ENCODE measurements around the gene GVQW3. TPM values are rescaled to one million over a fixed set of nuclear protein-coding genes. Genes with fewer than 3 reads are reported as not detected.

Gene GVQW3
- polyA plus RNA-seq, 3 donors = 0.15 to 1.1 TPM; not detected in 1

DNA sequence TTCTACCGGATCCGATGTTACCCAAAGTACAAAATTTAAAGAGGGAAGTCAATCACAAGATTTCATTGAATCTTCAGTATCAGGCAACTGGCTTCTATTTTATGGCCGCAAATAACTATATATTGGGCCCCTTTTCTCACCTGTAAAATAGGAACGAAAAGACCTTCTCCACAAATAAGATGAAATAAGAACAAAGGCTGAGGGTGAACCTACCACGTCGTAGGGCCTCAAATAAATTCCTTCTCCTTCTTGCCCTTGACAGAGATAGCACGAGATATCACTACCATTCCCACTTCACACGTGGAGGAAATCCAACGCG lies 62.9 kb downstream of the GVQW3 start:
- Mint-ChIP-seq H3K4me3 (peak overlapping the region; percentile 96 to 97), H3K36me3 (peaks cover 14 to 22% of the 10 kb centered on the region in 2 donors), H3K27me3 (ENCODE audit: low read depth in 3 of 3) (no peaks in the 10 kb centered on the region), H3K9me3 (no peaks in the 10 kb centered on the region), H3K4me1 (peaks cover 19% of the 10 kb centered on the region), H3K27ac (peak overlapping the region; percentile 92 to 98 (median 98))
- peak overlapping the region; percentile 99 for H2AFZ ChIP-seq (ENCODE audit: insufficient read depth, low read depth, low read length, poor library complexity, severe bottlenecking)
- no peaks in the 10 kb centered on the region for H3K9me3 ChIP-seq (replicated peaks in 1 of 2; ENCODE audit: control insufficient read depth in 1 of 2, insufficient read depth in 1 of 2, low read length in 2 of 2)
- intact Hi-C loops (cut with micrococcal nuclease) = loop anchor here (2.0 to 5.0 kb wide), 2 partner anchors 62 to 63 kb away; partner anchors contain the start of genes GVQW3 (in 2 of the 2) and THAP12 (in 2 of the 2)
- peaks cover 17% of the 10 kb centered on the region for H4K20me1 ChIP-seq (ENCODE audit: insufficient read depth, low read length)
- peak overlapping the region; percentile 81 to 98 for H3K27ac ChIP-seq (ENCODE audit: low read depth in 1 of 2, low read length in 2 of 2)
- peak in 1 of 3 donors; percentile 7 for DNase-seq
- H3K4me2 ChIP-seq (replicated peaks; ENCODE audit: extremely low read depth, low read length, poor library complexity, severe bottlenecking) = peak overlapping the region; percentile 96
- no peak for TF ChIP-seq CTCF (IDR thresholded peaks at IDR 0.05)
- peak overlapping the region; percentile 94 for H3K9ac ChIP-seq (ENCODE audit: insufficient read depth, low read length, poor library complexity, severe bottlenecking)
- H3K4me1 ChIP-seq (ENCODE audit: control insufficient read depth in 1 of 2, insufficient read depth in 2 of 2, low read length in 2 of 2) = peaks cover 16 to 25% of the 10 kb centered on the region in 2 donors
- 0% methylated on average over 6 of the region's 10 CpGs for WGBS (ENCODE audit: insufficient coverage)
- H3K27me3 ChIP-seq (ENCODE audit: control insufficient read depth in 2 of 2, insufficient read depth in 2 of 2, low read length in 2 of 2) = no peaks in the 10 kb centered on the region
- peak overlapping the region; percentile 69 to 100 (median 99) for H3K4me3 ChIP-seq (replicated peaks in 1 of 3; ENCODE audit: low read depth in 2 of 3, low read length in 3 of 3)
- peaks cover 12 to 23% of the 10 kb centered on the region in 2 donors for H3K36me3 ChIP-seq (replicated peaks in 1 of 2; ENCODE audit: control insufficient read depth in 1 of 2, insufficient read depth in 2 of 2, low read length in 2 of 2)
- peaks cover 46% of the 10 kb centered on the region for H3K79me2 ChIP-seq (ENCODE audit: insufficient read depth, low read length)

GRCh38 chr11:76444384-76445120 lies 63.4 kb downstream of the GVQW3 start, which contains the start of gene EMSY:
EMSY (plus strand) TSS chr11:76445018; CDS start chr11:76446939, 1,921 bp downstream.
- H3K79me2 ChIP-seq (ENCODE audit: insufficient read depth, low read length) = peaks cover 46% of the 10 kb centered on the region
- H3K4me3 ChIP-seq (replicated peaks in 1 of 3; ENCODE audit: low read depth in 2 of 3, low read length in 3 of 3) = peak within 1 kb of the TSS; percentile 69 to 100 (median 99)
- H3K4me1 ChIP-seq (ENCODE audit: control insufficient read depth in 1 of 2, insufficient read depth in 2 of 2, low read length in 2 of 2) = peaks cover 16 to 25% of the 10 kb centered on the region in 2 donors
- intact Hi-C loops (cut with micrococcal nuclease) = loop anchor here (2.0 to 5.0 kb wide), 2 partner anchors 62 to 64 kb away; partner anchors contain the start of genes GVQW3 (in 2 of the 2) and THAP12 (in 2 of the 2)
- peak within 1 kb of the TSS; percentile 96 to 97 for H3K4me3 Mint-ChIP-seq
- H3K4me1 Mint-ChIP-seq = peaks cover 19% of the 10 kb centered on the region
- H3K27me3 ChIP-seq (ENCODE audit: control insufficient read depth in 2 of 2, insufficient read depth in 2 of 2, low read length in 2 of 2) = no peaks in the 10 kb centered on the region
- under 1% methylated on average over 48 of the region's 53 CpGs for WGBS (ENCODE audit: insufficient coverage)
- peaks cover 14 to 28% of the 10 kb centered on the region in 2 donors for H3K36me3 ChIP-seq (replicated peaks in 1 of 2; ENCODE audit: control insufficient read depth in 1 of 2, insufficient read depth in 2 of 2, low read length in 2 of 2)
- peak within 1 kb of the TSS; percentile 96 for H3K4me2 ChIP-seq (replicated peaks; ENCODE audit: extremely low read depth, low read length, poor library complexity, severe bottlenecking)
- H3K9me3 Mint-ChIP-seq = no peaks in the 10 kb centered on the region
- no peaks in the 10 kb centered on the region for H3K9me3 ChIP-seq (replicated peaks in 1 of 2; ENCODE audit: control insufficient read depth in 1 of 2, insufficient read depth in 1 of 2, low read length in 2 of 2)
- DNase-seq = peak; percentile 97 to 98 (median 98)
- no peak for TF ChIP-seq CTCF (IDR thresholded peaks at IDR 0.05)
- peak within 1 kb of the TSS; percentile 99 for H2AFZ ChIP-seq (ENCODE audit: insufficient read depth, low read depth, low read length, poor library complexity, severe bottlenecking)
- H3K36me3 Mint-ChIP-seq = peaks cover 19 to 27% of the 10 kb centered on the region in 2 donors
- H3K9ac ChIP-seq (ENCODE audit: insufficient read depth, low read length, poor library complexity, severe bottlenecking) = peak within 1 kb of the TSS; percentile 94
- peak within 1 kb of the TSS; percentile 92 to 98 (median 98) for H3K27ac Mint-ChIP-seq
- no peaks in the 10 kb centered on the region for H3K27me3 Mint-ChIP-seq (ENCODE audit: low read depth in 3 of 3)
- peak within 1 kb of the TSS; percentile 81 to 98 for H3K27ac ChIP-seq (ENCODE audit: low read depth in 1 of 2, low read length in 2 of 2)
- peaks cover 17% of the 10 kb centered on the region for H4K20me1 ChIP-seq (ENCODE audit: insufficient read depth, low read length)
